ENCODE results near the gene FTO.

Gene FTO

GRCh38 chr16:54096607-54097006 lies 392.7 kb downstream of the FTO start:
- Histone ChIP-seq H3K9ac (ENCODE audit: low read depth, low read length, poor library complexity) (no peak overlapping the region), H3K4me2 (ENCODE audit: insufficient read depth, low read length, poor library complexity, severe bottlenecking) (no peak overlapping the region), H3K23ac (ENCODE audit: low read depth, low read length, poor library complexity) (no peak overlapping the region), H3K9me3 (replicated peaks in 1 of 2; ENCODE audit: control insufficient read depth in 2 of 2, insufficient read depth in 1 of 2, low read depth in 1 of 2, low read length in 2 of 2) (no peaks in the 10 kb centered on the region), H2BK120ac (ENCODE audit: low read depth, low read length) (no peak overlapping the region), H3K36me3 (replicated peaks in 1 of 2; ENCODE audit: control insufficient read depth in 2 of 2, insufficient read depth in 2 of 2, low read length in 2 of 2) (peaks cover 0 to 2% of the 10 kb centered on the region in 2 donors), H3K79me1 (ENCODE audit: low read depth, low read length) (no peaks in the 10 kb centered on the region), H2BK12ac (ENCODE audit: low read length) (no peak overlapping the region), H3K27ac (replicated peaks; ENCODE audit: low read length) (no peak overlapping the region), H3K4me3 (ENCODE audit: low read length in 2 of 2) (no peak overlapping the region), H2BK5ac (ENCODE audit: low read length) (no peak overlapping the region), H3K27me3 (ENCODE audit: control insufficient read depth in 3 of 3, insufficient read depth in 3 of 3, low read depth in 1 of 3, low read length in 3 of 3) (no peaks in the 10 kb centered on the region), H3K4me1 (ENCODE audit: control insufficient read depth in 2 of 2, insufficient read depth in 1 of 2, low read depth in 1 of 2, low read length in 2 of 2) (peaks cover 0 to 3% of the 10 kb centered on the region in 2 donors), H3K4ac (ENCODE audit: low read length) (no peak overlapping the region), H3K14ac (ENCODE audit: low read length) (no peak overlapping the region), H2AK5ac (ENCODE audit: low read depth, low read length) (no peak overlapping the region), H3K18ac (ENCODE audit: low read length) (no peak overlapping the region), H2AFZ (ENCODE audit: low read length) (no peak overlapping the region), H2BK15ac (ENCODE audit: low read length) (no peak overlapping the region), H4K91ac (ENCODE audit: low read depth, low read length, poor library complexity) (no peak overlapping the region), H4K8ac (ENCODE audit: low read depth, low read length) (no peak overlapping the region)
- WGBS, 2 donors (ENCODE audit: extremely low coverage in 2 of 2, insufficient read length in 2 of 2, insufficient replicate concordance in 1 of 2), result no CpG with 5 or more reads among the region's 2 CpGs
- DNase-seq (ENCODE audit: low spot score), result no peak

GRCh38 chr16:54097774-54098173 lies 393.8 kb downstream of the FTO start:
- no peaks in the 10 kb centered on the region for H3K27me3 ChIP-seq (ENCODE audit: control insufficient read depth in 3 of 3, insufficient read depth in 3 of 3, low read depth in 1 of 3, low read length in 3 of 3)
- no CpG with 5 or more reads among the region's 3 CpGs for WGBS, 2 donors (ENCODE audit: extremely low coverage in 2 of 2, insufficient read length in 2 of 2, insufficient replicate concordance in 1 of 2)
- no peak overlapping the region for H2BK15ac ChIP-seq (ENCODE audit: low read length)

GRCh38 chr16:54098247-54098646 lies 394.3 kb downstream of the FTO start:
- no peaks in the 10 kb centered on the region for H3K79me1 ChIP-seq (ENCODE audit: low read depth, low read length)
- no peak overlapping the region for H2AFZ ChIP-seq (ENCODE audit: low read length)
- no peak overlapping the region for H2BK12ac ChIP-seq (ENCODE audit: low read length)
- no peak overlapping the region for H4K8ac ChIP-seq (ENCODE audit: low read depth, low read length)
- no peaks in the 10 kb centered on the region for H3K27me3 ChIP-seq (ENCODE audit: control insufficient read depth in 3 of 3, insufficient read depth in 3 of 3, low read depth in 1 of 3, low read length in 3 of 3)
- H3K18ac ChIP-seq (ENCODE audit: low read length), result no peak overlapping the region
- no peak overlapping the region for H3K4me3 ChIP-seq (ENCODE audit: low read length in 2 of 2)
- H3K36me3 ChIP-seq (replicated peaks in 1 of 2; ENCODE audit: control insufficient read depth in 2 of 2, insufficient read depth in 2 of 2, low read length in 2 of 2), result peaks cover 0 to 2% of the 10 kb centered on the region in 2 donors
- no peak overlapping the region for H3K14ac ChIP-seq (ENCODE audit: low read length)
- H2AK5ac ChIP-seq (ENCODE audit: low read depth, low read length), result no peak overlapping the region
- H3K9ac ChIP-seq (ENCODE audit: low read depth, low read length, poor library complexity), result no peak overlapping the region
- H3K4me2 ChIP-seq (ENCODE audit: insufficient read depth, low read length, poor library complexity, severe bottlenecking), result no peak overlapping the region
- no peak for DNase-seq (ENCODE audit: low spot score)
- H3K4ac ChIP-seq (ENCODE audit: low read length), result no peak overlapping the region
- H2BK120ac ChIP-seq (ENCODE audit: low read depth, low read length), result no peak overlapping the region
- H2BK5ac ChIP-seq (ENCODE audit: low read length), result no peak overlapping the region
- no peak overlapping the region for H4K91ac ChIP-seq (ENCODE audit: low read depth, low read length, poor library complexity)
- H3K4me1 ChIP-seq (ENCODE audit: control insufficient read depth in 2 of 2, insufficient read depth in 1 of 2, low read depth in 1 of 2, low read length in 2 of 2), result peaks cover 0 to 3% of the 10 kb centered on the region in 2 donors
- WGBS, 2 donors (ENCODE audit: extremely low coverage in 2 of 2, insufficient read length in 2 of 2, insufficient replicate concordance in 1 of 2), result no CpG with 5 or more reads among the region's 2 CpGs
- H3K23ac ChIP-seq (ENCODE audit: low read depth, low read length, poor library complexity), result no peak overlapping the region
- no peak overlapping the region for H2BK15ac ChIP-seq (ENCODE audit: low read length)
- no peak overlapping the region for H3K27ac ChIP-seq (replicated peaks; ENCODE audit: low read length)
- H3K9me3 ChIP-seq (replicated peaks in 1 of 2; ENCODE audit: control insufficient read depth in 2 of 2, insufficient read depth in 1 of 2, low read depth in 1 of 2, low read length in 2 of 2), result peaks cover 0 to 4% of the 10 kb centered on the region in 2 donors

More at GRCh38 chr16:54097774-54098173, 393.8 kb downstream of the FTO start:
- no peak overlapping the region for H3K18ac ChIP-seq (ENCODE audit: low read length)
- H3K4me3 ChIP-seq (ENCODE audit: low read length in 2 of 2), result no peak overlapping the region
- no peak overlapping the region for H3K27ac ChIP-seq (replicated peaks; ENCODE audit: low read length)
- H4K91ac ChIP-seq (ENCODE audit: low read depth, low read length, poor library complexity), result no peak overlapping the region
- H2AFZ ChIP-seq (ENCODE audit: low read length), result no peak overlapping the region
- no peak overlapping the region for H3K4me2 ChIP-seq (ENCODE audit: insufficient read depth, low read length, poor library complexity, severe bottlenecking)
- no peak overlapping the region for H3K4ac ChIP-seq (ENCODE audit: low read length)
- H2BK120ac ChIP-seq (ENCODE audit: low read depth, low read length), result no peak overlapping the region
- no peak overlapping the region for H2AK5ac ChIP-seq (ENCODE audit: low read depth, low read length)
- no peak overlapping the region for H3K9ac ChIP-seq (ENCODE audit: low read depth, low read length, poor library complexity)
- no peak overlapping the region for H3K14ac ChIP-seq (ENCODE audit: low read length)
- no peak overlapping the region for H2BK12ac ChIP-seq (ENCODE audit: low read length)
- no peak overlapping the region for H3K23ac ChIP-seq (ENCODE audit: low read depth, low read length, poor library complexity)
- no peak overlapping the region for H4K8ac ChIP-seq (ENCODE audit: low read depth, low read length)
- peaks cover 0 to 4% of the 10 kb centered on the region in 2 donors for H3K9me3 ChIP-seq (replicated peaks in 1 of 2; ENCODE audit: control insufficient read depth in 2 of 2, insufficient read depth in 1 of 2, low read depth in 1 of 2, low read length in 2 of 2)
- peaks cover 0 to 2% of the 10 kb centered on the region in 2 donors for H3K36me3 ChIP-seq (replicated peaks in 1 of 2; ENCODE audit: control insufficient read depth in 2 of 2, insufficient read depth in 2 of 2, low read length in 2 of 2)
- H2BK5ac ChIP-seq (ENCODE audit: low read length), result no peak overlapping the region
- no peak for DNase-seq (ENCODE audit: low spot score)
- H3K79me1 ChIP-seq (ENCODE audit: low read depth, low read length), result no peaks in the 10 kb centered on the region
- H3K4me1 ChIP-seq (ENCODE audit: control insufficient read depth in 2 of 2, insufficient read depth in 1 of 2, low read depth in 1 of 2, low read length in 2 of 2), result peaks cover 0 to 3% of the 10 kb centered on the region in 2 donors

- Histone ChIP-seq H3K27ac (replicated peaks; ENCODE audit: low read length) (no peak overlapping the region), H3K4me1 (ENCODE audit: control insufficient read depth in 2 of 2, insufficient read depth in 1 of 2, low read depth in 1 of 2, low read length in 2 of 2) (peaks cover 0 to 3% of the 10 kb centered on the region in 2 donors)
These were observed 395.7 kb downstream of the FTO start for GRCh38 chr16:54099627-54100026.

More at GRCh38 chr16:54099627-54100026, 395.7 kb downstream of the FTO start:
- Histone ChIP-seq H2BK120ac (ENCODE audit: low read depth, low read length) (no peak overlapping the region), H2BK5ac (ENCODE audit: low read length) (no peak overlapping the region), H3K4ac (ENCODE audit: low read length) (no peak overlapping the region), H3K9me3 (replicated peaks in 1 of 2; ENCODE audit: control insufficient read depth in 2 of 2, insufficient read depth in 1 of 2, low read depth in 1 of 2, low read length in 2 of 2) (peaks cover 0 to 4% of the 10 kb centered on the region in 2 donors), H4K91ac (ENCODE audit: low read depth, low read length, poor library complexity) (no peak overlapping the region), H3K23ac (ENCODE audit: low read depth, low read length, poor library complexity) (no peak overlapping the region), H3K36me3 (replicated peaks in 1 of 2; ENCODE audit: control insufficient read depth in 2 of 2, insufficient read depth in 2 of 2, low read length in 2 of 2) (peaks cover 0 to 2% of the 10 kb centered on the region in 2 donors), H2BK12ac (ENCODE audit: low read length) (no peak overlapping the region), H3K18ac (ENCODE audit: low read length) (no peak overlapping the region), H4K8ac (ENCODE audit: low read depth, low read length) (no peak overlapping the region), H3K4me2 (ENCODE audit: insufficient read depth, low read length, poor library complexity, severe bottlenecking) (no peak overlapping the region), H3K27me3 (ENCODE audit: control insufficient read depth in 3 of 3, insufficient read depth in 3 of 3, low read depth in 1 of 3, low read length in 3 of 3) (no peaks in the 10 kb centered on the region), H2BK15ac (ENCODE audit: low read length) (no peak overlapping the region), H2AFZ (ENCODE audit: low read length) (no peak overlapping the region), H3K4me3 (ENCODE audit: low read length in 2 of 2) (no peak overlapping the region), H3K79me1 (ENCODE audit: low read depth, low read length) (no peaks in the 10 kb centered on the region), H3K9ac (ENCODE audit: low read depth, low read length, poor library complexity) (no peak overlapping the region), H3K14ac (ENCODE audit: low read length) (no peak overlapping the region), H2AK5ac (ENCODE audit: low read depth, low read length) (no peak overlapping the region)
- no peak for DNase-seq (ENCODE audit: low spot score)
- no CpG with 5 or more reads among the region's 5 CpGs for WGBS, 2 donors (ENCODE audit: extremely low coverage in 2 of 2, insufficient read length in 2 of 2, insufficient replicate concordance in 1 of 2)

Measured in neuronal stem cell (in vitro differentiated cells).